ENCODE data around the gene ARHGEF33.

ARHGEF33 gene

DNA sequence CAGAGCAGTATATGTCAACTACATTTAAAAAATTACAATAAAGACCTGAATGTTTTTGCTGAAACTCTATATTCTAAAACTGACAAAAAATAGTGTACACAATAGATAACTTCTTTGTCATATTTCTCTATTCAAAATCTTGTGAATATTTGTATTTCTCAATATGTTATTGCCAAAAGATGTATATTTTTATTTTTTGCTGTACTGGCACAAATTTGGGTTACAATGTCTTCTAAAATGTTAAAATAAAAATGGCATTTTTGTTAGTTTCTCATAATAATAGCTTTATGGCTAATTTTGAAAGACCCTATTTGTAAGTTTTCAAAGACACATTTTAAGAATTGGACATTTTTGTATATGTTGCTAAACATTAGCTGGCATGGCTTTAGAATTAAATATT, 630 bp upstream of the ARHGEF33 start:
- DNase-seq (ENCODE audit: low spot score): no peak
- no peak for TF ChIP-seq CTCF (IDR thresholded peaks at IDR 0.05; ENCODE audit: extremely low read depth, missing control alignments)

- no peak for TF ChIP-seq CTCF (IDR thresholded peaks at IDR 0.05; ENCODE audit: extremely low read depth, missing control alignments)
- no peak for DNase-seq (ENCODE audit: low spot score)
Observed at GRCh38 chr2:38892819-38893218, 3.1 kb downstream of the ARHGEF33 start.

DNA sequence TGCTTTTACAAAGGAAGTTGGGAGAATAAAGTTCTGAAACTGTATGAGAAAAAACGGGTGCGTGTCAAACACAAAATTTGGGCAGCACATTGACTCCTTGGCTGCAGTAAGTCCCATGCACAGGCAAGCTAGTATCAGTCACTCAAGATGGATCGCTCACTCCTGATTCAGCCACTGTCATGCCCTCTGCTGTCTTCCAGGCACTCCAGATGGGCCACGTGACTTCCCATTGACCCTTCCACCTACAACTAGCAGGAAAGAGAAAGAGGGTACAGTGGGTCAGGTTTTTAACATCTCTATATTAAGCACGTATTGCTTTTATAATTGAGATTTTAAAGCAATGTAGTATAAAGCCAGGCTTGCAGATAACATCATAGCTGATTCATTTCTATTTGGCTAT, 8.6 kb downstream of the ARHGEF33 start:
- TF ChIP-seq CTCF (IDR thresholded peaks at IDR 0.05; ENCODE audit: extremely low read depth, missing control alignments): no peak
- DNase-seq (ENCODE audit: low spot score): no peak

DNA sequence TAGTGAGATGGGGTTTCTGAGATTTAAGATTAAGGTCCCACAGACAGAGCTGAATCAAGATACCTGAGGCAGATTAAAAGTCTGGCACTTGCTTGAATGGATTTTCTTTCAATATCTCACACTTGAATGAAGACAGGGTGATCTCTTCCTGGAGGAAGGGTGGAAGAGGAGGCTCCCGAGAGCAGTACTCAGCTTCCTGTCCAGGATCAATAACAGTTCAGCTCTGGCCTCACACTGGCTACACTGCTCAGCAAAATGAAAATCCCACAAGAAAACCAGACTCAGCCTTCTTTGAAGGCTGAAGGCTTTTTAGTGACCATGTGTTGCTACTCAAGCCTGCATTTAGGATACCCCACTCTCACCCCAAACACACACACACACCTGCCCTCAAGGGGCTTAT, 11.1 kb downstream of the ARHGEF33 start:
- TF ChIP-seq CTCF (IDR thresholded peaks at IDR 0.05; ENCODE audit: extremely low read depth, missing control alignments): no peak
- DNase-seq (ENCODE audit: low spot score): no peak

DNA sequence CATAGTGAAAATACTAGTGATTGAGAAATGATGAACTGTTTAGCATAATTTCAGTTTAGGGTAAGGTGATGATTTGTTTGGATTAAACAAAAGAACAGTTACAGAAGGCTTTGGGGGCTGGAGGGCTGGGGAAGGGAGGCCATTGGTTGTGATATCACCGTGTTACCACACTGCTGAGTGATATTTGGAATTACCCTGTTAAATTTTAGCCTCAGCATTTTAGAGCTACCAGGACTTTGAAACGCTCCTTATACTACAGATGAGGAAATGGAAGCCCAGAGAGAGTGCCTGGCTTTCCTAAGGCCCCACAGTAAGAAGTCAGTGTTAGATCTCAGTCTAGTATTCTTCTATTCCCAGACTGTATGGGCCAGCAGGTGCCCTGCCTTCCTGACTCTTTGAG, 15.6 kb downstream of the ARHGEF33 start:
- no peak for TF ChIP-seq CTCF (IDR thresholded peaks at IDR 0.05; ENCODE audit: extremely low read depth, missing control alignments)
- no peak for DNase-seq (ENCODE audit: low spot score)

GRCh38 chr2:38907242-38907641, 17.6 kb downstream of the ARHGEF33 start:
- DNase-seq (ENCODE audit: low spot score): no peak
- no peak for TF ChIP-seq CTCF (IDR thresholded peaks at IDR 0.05; ENCODE audit: extremely low read depth, missing control alignments)

DNA sequence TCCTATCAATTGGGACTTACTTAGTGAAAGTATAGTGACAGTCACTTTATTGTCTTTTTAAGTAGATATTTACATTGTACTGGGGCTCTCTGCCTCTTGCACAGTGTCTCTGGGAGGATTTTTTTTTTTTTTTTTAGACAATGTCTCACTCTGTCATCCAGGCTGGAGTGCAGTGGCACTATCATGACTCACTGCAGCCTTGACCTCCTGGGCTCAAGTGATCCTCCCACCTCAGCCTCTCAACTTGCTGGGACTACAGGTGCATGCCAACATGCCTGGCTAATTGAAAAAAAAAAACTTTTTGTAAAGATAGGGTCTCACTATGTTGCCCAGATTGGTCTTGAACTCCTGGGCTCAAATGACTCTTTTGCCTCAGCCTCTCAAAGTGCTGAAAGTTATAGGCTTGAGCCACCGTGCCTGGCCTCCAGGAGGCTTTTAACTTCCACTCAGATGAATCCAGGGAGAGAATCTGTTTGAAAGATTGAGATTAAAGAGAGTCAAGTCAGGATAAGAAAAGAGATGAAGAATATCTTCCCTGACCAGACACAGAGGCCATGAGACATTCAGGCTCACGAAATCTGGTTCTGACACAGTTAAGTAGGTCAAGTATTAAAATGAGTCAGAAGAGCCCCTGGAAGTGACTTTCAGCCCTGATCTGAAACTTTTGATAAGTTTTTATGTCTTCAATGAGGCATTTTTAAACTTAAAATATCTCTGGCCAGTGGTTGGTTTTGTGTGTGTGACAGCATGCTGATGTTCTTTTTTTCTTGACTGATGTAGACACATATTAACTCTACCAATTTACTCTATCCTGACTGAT, 18.3 kb downstream of the ARHGEF33 start:
- TF ChIP-seq CTCF (IDR thresholded peaks at IDR 0.05; ENCODE audit: extremely low read depth, missing control alignments): no peak
- peak; percentile 61 for DNase-seq (ENCODE audit: low spot score)
